HEK293T (cell line): ENCODE data around the gene MATCAP1.

ENCODE experiments used
- CTCF ChIA-PET: fragments of 350-600 bp; formaldehyde crosslinking; extraction: SDS; loops from one replicate; lab custom pipeline; 2021; ENCODE audit warnings: antibody characterized with exemption, inconsistent platforms; lab: Yijun Ruan, JAX
- POLR2A ChIA-PET: fragments of 350-600 bp; formaldehyde crosslinking; extraction: SDS; loops from one replicate; lab custom pipeline; 2020; ENCODE audit warnings: antibody characterized with exemption, inconsistent platforms; lab: Yijun Ruan, JAX
- DNase-seq: peaks from one replicate; pipeline ENCODE4 v3.0.0; 2012; ENCODE audit warnings: mixed read lengths; ENCODE audit errors: extremely low spot score
- ARNT ChIP-seq: fragments of 450-650 bp; IDR thresholded peaks from 2 replicates; pipeline ENCODE4 v1.6.1; 2017; ENCODE audit warnings: mild to moderate bottlenecking
- BHLHE40 ChIP-seq: fragments of 450-650 bp; IDR thresholded peaks from 2 replicates; pipeline ENCODE4 v1.6.1; 2016; ENCODE audit warnings: mild to moderate bottlenecking, moderate library complexity, borderline replicate concordance
- CTBP1 ChIP-seq: fragments of 450-650 bp; IDR thresholded peaks from 2 replicates; pipeline ENCODE4 v1.6.1; 2016; ENCODE audit warnings: borderline replicate concordance
- ELF4 ChIP-seq: fragments of 450-650 bp; IDR thresholded peaks from 2 replicates; pipeline ENCODE4 v1.6.1; 2017; ENCODE audit warnings: antibody characterized with exemption
- FOXA1 ChIP-seq: fragments of 450-650 bp; IDR thresholded peaks from 2 replicates; pipeline ENCODE4 v1.6.1; 2016; ENCODE audit warnings: mild to moderate bottlenecking
- FOXK2 ChIP-seq: fragments of 450-650 bp; IDR thresholded peaks from 2 replicates; pipeline ENCODE4 v1.6.1; 2016; ENCODE audit warnings: mild to moderate bottlenecking
- FOXM1 ChIP-seq: fragments of 450-650 bp; IDR thresholded peaks from 2 replicates; pipeline ENCODE4 v1.6.1; 2017; ENCODE audit warnings: mild to moderate bottlenecking, borderline replicate concordance
- HDGF ChIP-seq: fragments of 450-650 bp; IDR thresholded peaks from 2 replicates; pipeline ENCODE4 v1.6.1; 2017; ENCODE audit warnings: antibody characterized with exemption, borderline replicate concordance
- L3MBTL2 ChIP-seq: fragments of 450-650 bp; conservative IDR thresholded peaks from 2 replicates; pipeline ENCODE4 v1.6.1; 2016; ENCODE audit warnings: mild to moderate bottlenecking
- LEF1 ChIP-seq: fragments of 450-650 bp; IDR thresholded peaks from 2 replicates; pipeline ENCODE4 v1.6.1; 2017; ENCODE audit warnings: mild to moderate bottlenecking, borderline replicate concordance
- NFRKB ChIP-seq: fragments of 450-650 bp; IDR thresholded peaks from 2 replicates; pipeline ENCODE4 v1.6.1; 2016; ENCODE audit warnings: mild to moderate bottlenecking, moderate library complexity
- PKNOX1 ChIP-seq: fragments of 450-650 bp; IDR thresholded peaks from 2 replicates; pipeline ENCODE4 v1.6.1; 2016
- SP1 ChIP-seq: fragments of 450-650 bp; IDR thresholded peaks from 2 replicates; pipeline ENCODE4 v1.6.1; 2017
- SUZ12 ChIP-seq: fragments of 450-650 bp; IDR thresholded peaks from 2 replicates; pipeline ENCODE4 v1.6.1; 2016; ENCODE audit warnings: mild to moderate bottlenecking
- TARDBP ChIP-seq: fragments of 450-650 bp; IDR thresholded peaks from 2 replicates; pipeline ENCODE4 v1.6.1; 2016
- ZNF384 ChIP-seq: fragments of 450-650 bp; IDR thresholded peaks from 2 replicates; pipeline ENCODE4 v1.6.1; 2016

The MATCAP1 gene

GRCh38 chr16:67161595-67162058, 22.1 kb downstream of the MATCAP1 start:
- DNase-seq: no peak
- ChIA-PET CTCF (interaction anchor here (3.1 kb wide), 1 partner anchor 8 kb away, joined by 19 read pairs; the partner anchor contains the start of gene NOL3), POLR2A (interaction anchor here (0.9 kb wide), 1 partner anchor 9 kb away, joined by 6 read pairs; the partner anchor contains the start of gene NOL3)
- TF ChIP-seq FOXM1 (no peak), SUZ12 (no peak)

GRCh38 chr16:67158637-67159600, 24.8 kb downstream of the MATCAP1 start:
- TF ChIP-seq SUZ12 (no peak), PKNOX1 (no peak), TARDBP (no peak), ZNF384 (no peak), LEF1 (no peak), CTBP1 (no peak), ELF4 (no peak), L3MBTL2 (peak; percentile 15), NFRKB (no peak)
- POLR2A ChIA-PET: interaction anchor here (0.6 to 1.9 kb wide), 6 partner anchors 16 to 146 kb away, joined by 3 to 6 read pairs (median 3); no protein-coding TSS in a partner anchor
- CTCF ChIA-PET: interaction anchor here (0.7 to 3.1 kb wide), 4 partner anchors 11 to 264 kb away, joined by 3 to 19 read pairs (median 6); partner anchors contain the start of gene NOL3
- no peak for DNase-seq

GRCh38 chr16:67157892-67158635, 25.7 kb downstream of the MATCAP1 start:
- ChIA-PET CTCF (interaction anchor here (0.7 to 3.1 kb wide), 7 partner anchors 11 to 140 kb away, joined by 3 to 19 read pairs (median 5); partner anchors contain the start of gene NOL3), POLR2A (interaction anchor here (0.6 to 1.6 kb wide), 5 partner anchors 13 to 145 kb away, joined by 3 to 4 read pairs (median 3); partner anchors contain the start of gene NOL3)

GRCh38 chr16:67157106-67157748, 26.5 kb downstream of the MATCAP1 start:
- ChIA-PET POLR2A (interaction anchor here (0.7 to 1.4 kb wide), 2 partner anchors 13 to 28 kb away, joined by 3 read pairs; partner anchors contain the start of gene NOL3), CTCF (interaction anchor here (0.8 to 1.8 kb wide), 4 partner anchors 12 to 197 kb away, joined by 3 to 5 read pairs (median 5); partner anchors contain the start of gene NOL3)
- DNase-seq: no peak
- TF ChIP-seq NFRKB: no peak
- TF ChIP-seq PKNOX1: no peak
- no peak for TF ChIP-seq ELF4
- TF ChIP-seq CTBP1: no peak
- no peak for TF ChIP-seq BHLHE40
- TF ChIP-seq TARDBP: no peak
- no peak for TF ChIP-seq FOXA1
- TF ChIP-seq LEF1: no peak
- no peak for TF ChIP-seq SP1
- TF ChIP-seq FOXM1: no peak
- TF ChIP-seq ZNF384: no peak
- TF ChIP-seq L3MBTL2: no peak
- TF ChIP-seq FOXK2: no peak
- TF ChIP-seq SUZ12: no peak
- TF ChIP-seq HDGF: no peak
- TF ChIP-seq ARNT: no peak

More at GRCh38 chr16:67157892-67158635, 25.7 kb downstream of the MATCAP1 start:
- no peak for DNase-seq
- TF ChIP-seq PKNOX1 (no peak), ZNF384 (no peak), SUZ12 (no peak), CTBP1 (no peak), L3MBTL2 (no peak), FOXM1 (no peak), SP1 (no peak), ARNT (no peak), ELF4 (no peak), FOXA1 (no peak), TARDBP (no peak)
